Ecto neural progenitor cell (in vitro differentiated cells): Measurements from ENCODE around the gene NACAD.

Source experiments
- DNase-seq: peaks from one replicate; pipeline ENCODE4 v3.0.0-alpha.2; 2018; ENCODE audit warnings: low spot score

NACAD gene

GRCh38 chr7:45075355-45075644 is 13.5 kb downstream of the NACAD start:
- DNase-seq, result no peak

- DNase-seq, result no peak
Observed at GRCh38 chr7:45074528-45075354, 14.0 kb downstream of the NACAD start.

GRCh38 chr7:45073786-45074527 is 14.8 kb downstream of the NACAD start:
- DNase-seq, result no peak

- DNase-seq, result peak; percentile 42
Observed at GRCh38 chr7:45073031-45073785, 15.6 kb downstream of the NACAD start.

GRCh38 chr7:45072131-45073030 is 16.4 kb downstream of the NACAD start:
- peak; percentile 43 for DNase-seq

- no peak for DNase-seq
Observed at GRCh38 chr7:45071528-45071927, 17.2 kb downstream of the NACAD start.

- no peak for DNase-seq
Observed at GRCh38 chr7:45070254-45070642, 18.5 kb downstream of the NACAD start.

GRCh38 chr7:45069444-45070253 is 19.1 kb downstream of the NACAD start:
- DNase-seq, result no peak

GRCh38 chr7:45068236-45069023 is 20.3 kb downstream of the NACAD start:
- no peak for DNase-seq

GRCh38 chr7:45067582-45067981 is 21.2 kb downstream of the NACAD start:
- DNase-seq, result no peak

GRCh38 chr7:45066409-45066808 is 22.4 kb downstream of the NACAD start:
- DNase-seq, result no peak

- DNase-seq, result no peak
Observed at GRCh38 chr7:45065031-45065995, 23.5 kb downstream of the NACAD start.

GRCh38 chr7:45064047-45064725 is 24.6 kb downstream of the NACAD start:
- DNase-seq, result no peak

GRCh38 chr7:45061806-45062425 is 26.9 kb downstream of the NACAD start:
- DNase-seq, result no peak

- DNase-seq, result no peak
Observed at GRCh38 chr7:45061352-45061751, 27.4 kb downstream of the NACAD start.

GRCh38 chr7:45060295-45060694 is 28.5 kb downstream of the NACAD start:
- no peak for DNase-seq

GRCh38 chr7:45057878-45058277 is 30.9 kb downstream of the NACAD start:
- no peak for DNase-seq
